GM21390 (cell line): ENCODE measurements around the gene TMEM132D.

Experiments used
- ATAC-seq: cut with Tn5 transposase; IDR thresholded peaks from one replicate; pipeline ENCODE4 v1.9.1; 2021; ENCODE audit not compliant: unreplicated experiment

The TMEM132D gene

DNA sequence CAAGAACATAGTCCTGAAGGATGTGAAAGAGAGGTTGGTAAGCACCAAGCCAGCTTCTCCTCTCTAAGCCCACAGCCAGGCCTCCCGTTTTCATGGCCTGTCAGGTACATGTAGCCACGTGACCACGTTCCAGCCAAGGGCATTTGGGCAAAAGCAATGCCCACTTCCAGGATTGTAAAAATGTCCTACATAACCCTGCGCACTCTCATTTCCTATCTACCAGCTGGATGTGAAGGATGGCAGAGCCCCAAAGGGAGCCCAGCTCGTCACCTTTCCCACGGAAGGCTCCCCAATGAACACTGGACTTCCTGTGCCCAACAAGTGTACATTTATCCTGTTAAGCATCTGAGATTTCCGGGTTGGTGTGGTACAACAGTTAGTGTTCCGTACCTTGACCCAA, 231.7 kb downstream of the TMEM132D start:
- no peak for ATAC-seq

DNA sequence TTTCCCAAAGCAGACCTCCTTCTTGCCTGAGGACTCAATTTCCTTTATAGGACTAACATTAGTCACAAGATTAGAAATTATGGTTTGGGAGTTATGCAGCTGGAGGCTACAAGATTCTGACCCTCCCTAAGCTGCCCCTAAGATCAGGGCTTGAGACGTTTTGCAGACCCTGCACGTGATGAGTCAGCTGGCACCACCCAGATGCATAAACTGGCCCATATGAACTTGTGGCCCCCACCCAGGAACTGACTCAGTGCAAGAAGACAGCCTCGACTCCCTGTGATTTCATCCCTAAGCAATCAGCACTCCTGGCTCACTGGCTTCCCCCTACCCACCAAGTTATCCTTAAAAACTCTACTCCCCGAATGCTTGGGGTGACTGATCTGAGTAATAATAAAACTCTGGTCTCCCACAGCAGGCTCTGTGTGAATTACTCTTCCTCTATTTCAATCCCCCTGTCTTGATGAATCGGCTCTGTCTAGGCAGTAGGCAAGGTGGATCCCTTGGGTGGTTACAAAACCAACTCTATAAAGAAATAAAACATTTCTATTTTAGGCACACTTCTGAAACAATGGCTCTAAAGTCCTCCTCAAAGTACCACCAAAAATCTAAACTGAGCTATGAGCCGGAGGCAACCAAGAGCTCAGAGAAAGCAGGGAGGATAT, 233.4 kb downstream of the TMEM132D start:
- ATAC-seq, result no peak

DNA sequence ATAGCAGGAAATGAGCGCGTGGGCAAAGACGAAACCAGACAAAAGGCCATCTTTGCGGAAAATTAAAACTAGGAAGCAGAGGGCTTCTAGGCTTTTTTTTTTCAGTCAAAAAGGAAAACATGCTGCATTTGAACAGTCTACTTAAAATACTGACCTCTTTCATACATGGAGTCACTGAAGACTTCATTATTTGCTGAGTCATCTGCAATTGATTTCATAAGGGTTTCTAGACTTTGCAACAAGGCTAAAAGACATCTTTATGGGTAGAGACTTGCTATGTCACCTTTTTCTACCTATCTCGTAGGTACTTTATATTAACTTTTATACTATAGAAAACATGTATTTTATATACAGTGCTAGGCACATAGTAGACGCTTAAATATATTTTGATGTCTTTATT, 238.4 kb downstream of the TMEM132D start:
- no peak for ATAC-seq

- ATAC-seq, result no peak
Measured at GRCh38 chr12:129662234-129662633, 241.6 kb downstream of the TMEM132D start.

DNA sequence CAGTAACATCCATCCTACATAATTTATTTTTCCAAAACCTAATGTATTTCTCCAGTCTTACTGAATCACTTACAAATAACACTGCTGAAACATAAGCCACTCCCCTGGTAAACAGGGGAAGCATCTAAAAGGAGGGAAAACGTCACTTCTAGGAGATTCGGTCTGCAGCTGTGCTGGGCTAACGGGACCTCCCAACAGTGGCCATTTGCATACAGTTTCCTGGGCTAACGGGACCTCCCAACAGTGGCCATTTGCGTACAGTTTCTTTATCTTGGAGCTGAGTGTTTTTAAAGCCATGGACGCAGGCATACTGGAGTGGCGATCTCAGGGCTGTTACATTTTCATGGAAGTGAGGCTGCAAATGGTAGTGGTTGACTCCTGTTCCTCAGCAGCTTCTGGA, 242.9 kb downstream of the TMEM132D start:
- ATAC-seq, result no peak

DNA sequence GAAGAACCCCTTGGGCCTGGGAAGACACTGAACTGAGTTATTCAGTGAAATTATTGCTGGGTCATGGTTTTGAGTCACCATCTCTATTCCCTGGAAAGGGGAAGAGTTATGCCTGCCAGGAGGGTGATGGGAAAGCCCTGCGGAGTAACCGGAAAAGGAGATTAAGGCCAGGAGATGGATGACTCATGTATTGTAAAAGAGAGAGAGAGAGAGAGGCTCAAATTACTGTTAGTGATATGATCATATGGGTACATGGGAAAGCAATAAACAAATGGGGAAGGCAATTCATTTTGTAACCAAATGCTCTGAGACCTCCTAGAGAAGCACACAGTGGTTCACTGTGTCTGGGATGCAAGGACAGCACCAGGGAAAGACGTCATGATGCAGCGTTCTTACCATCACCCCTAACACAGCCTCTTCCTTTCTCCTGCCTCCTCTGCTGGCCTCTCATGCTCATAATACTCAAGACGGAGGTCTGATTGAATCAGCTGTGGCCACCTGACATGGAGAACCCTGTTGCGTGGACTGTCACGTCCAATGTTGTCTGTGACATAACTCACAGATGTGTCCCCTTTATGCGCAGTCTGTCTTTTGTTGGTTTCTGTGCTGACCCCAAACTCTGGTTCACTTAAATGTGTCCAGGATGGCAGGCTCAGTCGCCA, 243.7 kb downstream of the TMEM132D start:
- no peak for ATAC-seq

GRCh38 chr12:129657179-129657578, 246.6 kb downstream of the TMEM132D start:
- ATAC-seq, result no peak

GRCh38 chr12:129651951-129652350, 251.9 kb downstream of the TMEM132D start:
- no peak for ATAC-seq

DNA sequence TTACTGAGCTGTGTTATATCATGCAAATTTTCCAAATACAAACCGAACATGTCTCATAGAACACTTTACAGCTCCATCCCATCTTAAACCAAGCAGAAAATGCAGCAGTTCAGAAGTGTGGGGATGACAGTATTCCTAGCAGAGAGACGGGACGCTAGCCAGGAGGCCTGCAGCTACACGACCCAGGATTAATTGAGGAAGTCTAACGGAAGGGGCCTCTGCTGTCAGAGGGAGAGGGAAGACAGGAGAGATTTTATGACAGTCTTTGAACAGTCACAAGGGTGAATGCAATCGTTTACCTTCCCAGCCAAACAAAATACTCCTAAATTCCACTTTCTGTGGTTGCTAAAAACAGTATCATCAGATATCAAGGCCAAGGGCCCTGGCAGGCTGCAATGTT, 261.9 kb downstream of the TMEM132D start:
- no peak for ATAC-seq

DNA sequence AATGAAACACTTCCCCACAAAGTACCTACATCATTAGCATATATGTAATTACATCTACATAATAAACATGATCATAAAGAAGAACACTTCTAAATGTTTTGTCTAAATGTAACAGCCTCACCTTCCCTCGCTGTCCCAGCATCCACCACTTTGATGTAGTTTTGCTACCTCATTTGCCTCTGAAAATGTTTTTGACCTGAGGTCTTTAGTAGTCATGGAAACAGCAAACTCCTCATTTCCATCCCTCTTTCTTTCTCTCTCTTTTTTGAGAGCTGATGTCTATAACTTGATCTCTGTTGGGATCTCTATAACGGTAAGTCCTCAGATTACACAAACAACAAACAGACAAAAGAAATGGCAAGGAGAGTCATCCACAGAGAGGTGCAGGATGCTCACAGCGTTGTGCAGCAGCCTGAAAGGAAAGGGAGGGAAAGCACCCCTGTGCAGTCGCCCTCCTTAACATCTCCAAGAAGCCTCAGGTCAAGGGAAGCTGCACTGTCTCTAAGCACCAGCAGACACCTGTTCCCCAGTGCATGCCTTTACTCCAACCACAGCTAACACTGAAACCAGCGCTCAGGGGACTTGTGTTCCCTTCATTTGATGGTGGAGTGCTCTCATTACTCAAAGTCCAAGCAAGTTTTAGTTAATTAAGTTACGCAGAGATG, 268.7 kb downstream of the TMEM132D start:
- no peak for ATAC-seq

GRCh38 chr12:129631316-129631715, 272.5 kb downstream of the TMEM132D start:
- no peak for ATAC-seq

- ATAC-seq, result no peak
Measured at GRCh38 chr12:129629901-129630300, 273.9 kb downstream of the TMEM132D start.

- no peak for ATAC-seq
Measured at GRCh38 chr12:129622566-129622965, 281.3 kb downstream of the TMEM132D start.

GRCh38 chr12:129619271-129619670, 284.6 kb downstream of the TMEM132D start:
- ATAC-seq, result no peak

DNA sequence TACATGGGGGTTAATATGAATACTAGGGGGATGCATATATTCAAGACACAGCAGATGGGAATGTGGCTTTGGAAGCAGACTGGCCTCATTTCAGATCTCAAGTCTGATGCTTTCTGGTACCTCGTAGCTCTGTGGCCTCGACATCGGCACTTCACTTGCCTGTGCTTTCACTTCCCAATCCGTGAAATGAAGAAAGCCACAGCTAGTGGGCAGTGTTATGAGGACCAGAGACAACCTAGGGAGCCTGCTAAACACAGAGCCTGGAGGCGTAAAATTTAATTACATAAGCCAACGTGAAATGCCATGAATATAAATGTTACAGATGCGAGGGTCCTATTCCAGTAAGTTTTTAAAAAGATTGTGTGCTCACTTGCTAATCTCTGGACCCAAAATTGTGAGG, 286.0 kb downstream of the TMEM132D start:
- no peak for ATAC-seq

DNA sequence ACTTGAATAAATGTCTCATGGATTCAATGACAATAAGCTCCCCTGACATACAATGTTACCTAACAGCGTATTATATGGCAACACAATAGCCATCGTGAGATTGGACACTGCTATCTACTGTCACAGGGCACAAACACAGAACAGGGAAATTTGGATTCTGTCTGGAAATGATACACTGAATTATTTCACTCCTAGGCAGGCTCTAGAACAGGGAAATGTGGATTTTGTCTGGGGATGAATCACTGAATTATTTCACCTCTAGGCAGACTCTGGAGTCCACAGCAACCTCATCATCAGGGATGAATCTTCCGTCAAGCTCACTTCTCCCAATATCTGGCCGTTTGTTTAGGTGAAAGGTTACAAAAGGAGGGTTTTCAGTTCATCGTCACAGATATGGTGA, 288.8 kb downstream of the TMEM132D start:
- ATAC-seq, result no peak

- no peak for ATAC-seq
Measured at GRCh38 chr12:129614221-129614885, 289.5 kb downstream of the TMEM132D start.

DNA sequence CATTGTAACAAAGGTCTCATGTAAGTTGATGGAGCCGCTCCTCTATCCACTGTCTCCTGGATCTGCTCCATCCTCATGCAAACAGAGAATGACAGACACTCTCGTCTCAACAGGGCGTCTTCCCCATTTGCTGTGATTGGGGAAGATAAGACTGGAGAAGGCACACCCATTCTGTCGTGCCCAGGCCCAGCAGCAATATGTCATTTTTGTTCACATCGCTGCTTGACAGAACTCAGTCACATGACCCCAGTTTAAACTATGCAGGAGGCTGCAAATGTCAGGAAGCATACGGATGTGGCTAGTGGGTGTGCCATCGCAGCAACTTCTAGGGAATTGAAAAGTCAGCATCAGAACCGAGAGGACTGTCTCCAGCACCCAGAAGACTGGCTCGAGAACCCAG, 290.5 kb downstream of the TMEM132D start:
- ATAC-seq, result no peak

GRCh38 chr12:129610601-129611120, 293.2 kb downstream of the TMEM132D start:
- ATAC-seq, result no peak

DNA sequence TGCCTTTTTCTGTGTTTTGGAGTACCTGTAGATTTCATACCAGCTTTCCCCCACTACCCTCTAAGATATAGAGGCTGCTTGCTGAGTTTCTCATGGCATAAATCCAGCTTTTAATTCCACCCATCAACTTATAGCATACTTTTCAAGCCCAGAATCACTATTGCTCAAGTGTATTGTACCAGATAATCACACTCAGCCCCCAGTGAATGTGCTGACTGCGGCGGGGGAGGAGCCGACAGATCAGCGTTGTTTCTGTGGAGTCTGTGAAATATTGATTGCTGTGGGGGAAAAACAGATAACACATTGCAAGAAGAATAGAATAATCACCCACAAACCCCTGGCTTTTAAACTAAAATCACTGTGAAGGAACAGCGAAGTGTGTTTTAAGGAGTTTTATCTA, 296.1 kb downstream of the TMEM132D start:
- no peak for ATAC-seq

GRCh38 chr12:129607301-129607700, 296.5 kb downstream of the TMEM132D start:
- no peak for ATAC-seq

GRCh38 chr12:129606239-129606638, 297.6 kb downstream of the TMEM132D start:
- ATAC-seq, result no peak
